HG03457 (cell line): ENCODE measurements around the gene OR6X1.

Experiments used
- ATAC-seq: cut with Tn5 transposase; IDR thresholded peaks from one replicate; pipeline ENCODE4 v1.9.1; 2021; ENCODE audit warnings: moderate number of reproducible peaks; ENCODE audit not compliant: unreplicated experiment

OR6X1 gene

GRCh38 chr11:123754101-123754568 lies at the start of gene OR6X1:
Gene OR6X1, minus strand, starts transcription at chr11:123754518. Its CDS starts 0 bp downstream, at chr11:123754518.
- ATAC-seq = no peak

GRCh38 chr11:123801765-123802164 lies 47.4 kb upstream of the OR6X1 start:
- ATAC-seq = no peak

- ATAC-seq = no peak
These were observed 45.7 kb upstream of the OR6X1 start for GRCh38 chr11:123800036-123800435.

- no peak for ATAC-seq
These were observed 45.1 kb upstream of the OR6X1 start for GRCh38 chr11:123799438-123799837.

- ATAC-seq = no peak
These were observed 44.4 kb upstream of the OR6X1 start for GRCh38 chr11:123798513-123799252.

- ATAC-seq = no peak
These were observed 43.8 kb upstream of the OR6X1 start for GRCh38 chr11:123798079-123798478.

- ATAC-seq = no peak
These were observed 43.2 kb upstream of the OR6X1 start for GRCh38 chr11:123797541-123797940.

GRCh38 chr11:123797114-123797513 lies 42.8 kb upstream of the OR6X1 start:
- no peak for ATAC-seq

GRCh38 chr11:123796226-123796625 lies 41.9 kb upstream of the OR6X1 start:
- no peak for ATAC-seq

GRCh38 chr11:123783536-123783935 lies 29.2 kb upstream of the OR6X1 start:
- ATAC-seq = no peak

- no peak for ATAC-seq
These were observed 24.2 kb upstream of the OR6X1 start for GRCh38 chr11:123778511-123778910.

GRCh38 chr11:123775715-123776549 lies 21.6 kb upstream of the OR6X1 start:
- ATAC-seq = no peak

- no peak for ATAC-seq
These were observed 21.0 kb upstream of the OR6X1 start for GRCh38 chr11:123775289-123775688.

- ATAC-seq = no peak
These were observed 19.6 kb upstream of the OR6X1 start for GRCh38 chr11:123773959-123774358.

GRCh38 chr11:123773026-123773425 lies 18.7 kb upstream of the OR6X1 start:
- ATAC-seq = no peak

- ATAC-seq = no peak
These were observed 17.3 kb upstream of the OR6X1 start for GRCh38 chr11:123771664-123772063.

- ATAC-seq = no peak
These were observed 16.4 kb upstream of the OR6X1 start for GRCh38 chr11:123770712-123771111.

GRCh38 chr11:123765601-123766000 lies 11.3 kb upstream of the OR6X1 start:
- no peak for ATAC-seq

GRCh38 chr11:123762422-123762821 lies 8.1 kb upstream of the OR6X1 start:
- no peak for ATAC-seq

GRCh38 chr11:123760894-123761293 lies 6.6 kb upstream of the OR6X1 start:
- no peak for ATAC-seq

- no peak for ATAC-seq
These were observed 3.7 kb upstream of the OR6X1 start for GRCh38 chr11:123757976-123758375.

GRCh38 chr11:123755813-123756212 lies 1.5 kb upstream of the OR6X1 start:
- no peak for ATAC-seq
